Hematopoietic multipotent progenitor cell treated with erythropoietin and hydrocortisone succinate and interleukin-3 and kit ligand, for 4 days (in vitro differentiated cells): ENCODE data around the gene ACTN4.

ENCODE experiments used
- DNase-seq: peaks from one replicate; pipeline ENCODE4 v3.0.0-alpha.2; 2015

Gene ACTN4

DNA sequence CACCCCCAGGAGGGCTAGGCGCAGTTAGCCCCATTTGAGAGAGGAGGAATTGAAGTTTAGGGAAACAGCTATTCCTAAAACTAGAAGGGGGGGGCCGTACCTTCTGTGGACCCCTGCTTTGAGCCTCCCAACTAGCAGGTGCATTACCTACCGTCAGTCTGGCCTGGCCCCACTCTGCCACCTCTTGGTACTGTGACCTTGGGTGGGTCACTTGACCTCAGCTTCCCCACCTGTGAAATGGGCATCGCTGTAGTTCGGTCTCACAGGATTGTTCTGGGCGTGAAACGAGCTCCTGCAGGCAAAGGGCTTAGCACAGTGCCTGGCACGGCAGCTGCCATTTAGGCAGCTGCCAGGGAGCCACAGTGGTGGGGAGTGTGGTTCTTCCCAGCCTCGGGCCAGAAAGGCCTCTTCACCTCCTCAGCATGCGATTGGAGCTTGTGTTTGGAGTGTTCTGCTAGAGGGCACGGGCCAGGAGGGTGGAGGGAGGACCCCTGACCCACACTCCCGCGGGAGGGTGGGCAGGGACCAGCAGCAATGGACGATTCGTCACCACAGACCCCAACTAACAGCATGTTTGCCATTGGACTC, 64.8 kb downstream of the ACTN4 start:
- no peak for DNase-seq

GRCh38 chr19:38713227-38713649, 65.8 kb downstream of the ACTN4 start:
- DNase-seq = no peak

- DNase-seq = no peak
These were observed 66.4 kb downstream of the ACTN4 start for GRCh38 chr19:38713865-38714264.

DNA sequence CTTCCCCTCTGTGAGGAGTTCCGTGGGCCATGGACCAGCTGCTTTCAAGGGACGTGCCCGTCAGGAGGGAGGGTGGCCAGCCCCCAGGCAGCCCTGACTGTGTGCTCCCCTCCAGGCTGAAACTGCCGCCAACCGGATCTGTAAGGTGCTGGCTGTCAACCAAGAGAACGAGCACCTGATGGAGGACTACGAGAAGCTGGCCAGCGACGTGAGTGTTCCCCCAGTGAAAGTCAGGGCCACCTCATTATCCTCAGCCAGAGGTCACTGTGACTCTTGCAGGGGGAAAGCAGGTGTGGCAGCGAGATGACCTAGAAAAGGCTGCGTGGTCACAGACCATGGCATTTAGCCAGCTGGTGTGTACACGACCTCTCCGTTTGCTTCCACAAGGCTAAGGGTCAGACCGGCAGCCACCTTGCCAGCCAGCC, 66.9 kb downstream of the ACTN4 start:
- no peak for DNase-seq

GRCh38 chr19:38715555-38715954, 68.1 kb downstream of the ACTN4 start:
- no peak for DNase-seq

- no peak for DNase-seq
These were observed 69.6 kb downstream of the ACTN4 start for GRCh38 chr19:38717051-38717450.

DNA sequence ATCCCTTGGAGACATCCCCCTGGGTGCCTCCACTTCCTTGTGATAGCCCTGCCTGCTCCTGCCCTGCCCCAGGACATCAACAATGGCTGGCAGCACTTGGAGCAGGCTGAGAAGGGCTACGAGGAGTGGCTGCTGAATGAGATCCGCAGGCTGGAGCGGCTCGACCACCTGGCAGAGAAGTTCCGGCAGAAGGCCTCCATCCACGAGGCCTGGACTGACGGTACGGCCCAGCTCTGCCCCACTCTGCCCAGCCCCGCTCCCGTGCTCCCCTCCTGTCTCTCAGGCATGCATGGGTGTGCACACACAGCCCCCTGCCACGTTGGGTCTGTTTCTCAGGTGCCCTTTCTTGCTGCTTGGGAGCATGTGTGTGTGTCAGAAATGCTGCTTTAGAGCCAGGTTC, 70.4 kb downstream of the ACTN4 start:
- DNase-seq = no peak

DNA sequence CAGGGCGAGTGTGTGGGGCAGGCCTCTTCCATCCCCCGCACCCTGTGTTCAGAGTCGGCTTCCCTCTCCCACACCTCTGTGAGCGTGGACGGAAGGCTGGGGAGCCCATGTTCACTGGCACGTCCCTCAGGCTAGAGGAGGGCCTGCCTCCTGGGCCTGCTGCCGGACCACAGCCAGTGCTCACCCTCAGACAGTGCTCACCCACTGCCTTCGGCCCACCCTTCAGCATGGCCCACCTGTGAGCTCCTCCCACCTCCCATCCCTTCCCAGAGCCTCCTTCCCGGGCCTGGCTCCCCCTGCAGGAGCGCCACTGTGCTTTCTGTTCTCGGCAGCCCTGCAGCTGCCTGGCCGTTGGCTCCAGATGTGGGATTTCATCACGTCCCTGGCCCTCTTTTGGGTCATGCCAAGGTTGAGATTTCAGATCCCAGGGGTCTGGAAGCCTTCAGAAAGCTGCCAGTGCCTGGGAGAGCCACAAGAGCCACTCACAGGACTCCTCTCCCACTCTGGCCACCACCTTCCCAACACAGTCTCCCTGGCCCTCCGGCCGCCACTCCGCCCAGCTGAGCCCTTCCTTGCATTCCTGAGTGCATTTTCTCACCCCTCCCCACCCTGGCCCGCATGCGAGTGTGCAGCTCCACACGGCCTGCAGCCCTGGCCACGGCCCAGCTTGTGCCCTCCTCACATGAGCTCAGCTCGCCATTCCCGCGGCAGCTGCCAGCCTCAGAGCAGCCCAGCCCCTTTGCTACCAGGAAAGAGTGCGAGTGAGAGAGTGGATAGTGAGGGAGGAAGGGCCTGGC, 71.5 kb downstream of the ACTN4 start:
- DNase-seq = no peak

DNA sequence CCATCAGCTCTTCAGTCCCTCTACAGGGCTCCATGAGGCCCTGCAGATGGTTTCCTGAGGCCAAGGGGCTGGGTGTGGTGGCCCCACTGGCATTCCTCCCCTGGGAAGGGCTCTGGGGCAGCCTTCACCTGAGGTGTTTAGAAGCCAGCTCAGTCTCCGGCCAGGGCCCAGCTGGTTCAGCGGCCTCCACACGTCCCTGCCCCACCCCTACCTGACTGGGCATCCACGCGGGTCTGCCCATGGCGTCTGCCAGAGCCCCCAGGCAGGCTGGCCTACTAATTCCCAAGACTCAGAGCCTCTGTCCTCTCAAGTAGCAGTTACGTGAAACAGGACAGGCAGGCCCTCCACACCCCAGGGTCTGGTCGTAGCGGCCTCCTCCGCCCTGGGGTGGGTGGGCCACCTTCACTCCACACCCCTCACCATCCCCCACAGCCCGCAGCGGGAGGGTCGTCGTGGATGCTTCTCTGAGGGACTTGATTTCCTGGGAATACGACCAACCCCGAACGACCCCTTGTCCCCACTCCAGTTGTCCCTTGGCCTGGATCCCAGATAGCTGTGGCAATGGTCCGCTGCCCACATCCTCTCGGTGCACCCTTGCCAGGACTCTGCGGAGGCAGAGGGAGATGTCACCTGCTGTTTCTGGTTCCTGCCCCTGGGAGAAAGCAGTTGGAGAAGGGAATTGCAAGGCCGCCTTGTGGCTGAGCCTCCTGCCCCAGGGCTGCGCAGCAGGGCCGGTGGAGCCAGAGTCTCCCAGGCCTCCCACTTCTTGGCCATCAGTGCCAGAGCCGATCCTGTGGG, 72.5 kb downstream of the ACTN4 start:
- no peak for DNase-seq

- DNase-seq = no peak
These were observed 73.2 kb downstream of the ACTN4 start for GRCh38 chr19:38720559-38721236.

DNA sequence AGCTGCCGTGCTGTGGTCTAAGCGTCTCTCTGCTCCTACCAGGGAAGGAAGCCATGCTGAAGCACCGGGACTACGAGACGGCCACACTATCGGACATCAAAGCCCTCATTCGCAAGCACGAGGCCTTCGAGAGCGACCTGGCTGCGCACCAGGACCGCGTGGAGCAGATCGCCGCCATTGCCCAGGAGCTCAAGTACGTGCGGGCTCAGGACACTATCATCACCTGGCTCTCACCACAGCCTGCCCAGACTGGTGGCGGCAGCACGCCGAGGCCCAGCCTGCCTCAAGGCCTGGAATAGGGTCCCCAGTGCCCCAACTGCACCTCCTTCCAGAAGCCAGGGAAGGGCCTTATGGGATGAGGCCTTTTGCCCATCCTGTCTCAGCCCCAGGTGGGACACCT, 74.0 kb downstream of the ACTN4 start:
- DNase-seq = no peak

GRCh38 chr19:38721979-38722773, 74.7 kb downstream of the ACTN4 start:
- DNase-seq = no peak

DNA sequence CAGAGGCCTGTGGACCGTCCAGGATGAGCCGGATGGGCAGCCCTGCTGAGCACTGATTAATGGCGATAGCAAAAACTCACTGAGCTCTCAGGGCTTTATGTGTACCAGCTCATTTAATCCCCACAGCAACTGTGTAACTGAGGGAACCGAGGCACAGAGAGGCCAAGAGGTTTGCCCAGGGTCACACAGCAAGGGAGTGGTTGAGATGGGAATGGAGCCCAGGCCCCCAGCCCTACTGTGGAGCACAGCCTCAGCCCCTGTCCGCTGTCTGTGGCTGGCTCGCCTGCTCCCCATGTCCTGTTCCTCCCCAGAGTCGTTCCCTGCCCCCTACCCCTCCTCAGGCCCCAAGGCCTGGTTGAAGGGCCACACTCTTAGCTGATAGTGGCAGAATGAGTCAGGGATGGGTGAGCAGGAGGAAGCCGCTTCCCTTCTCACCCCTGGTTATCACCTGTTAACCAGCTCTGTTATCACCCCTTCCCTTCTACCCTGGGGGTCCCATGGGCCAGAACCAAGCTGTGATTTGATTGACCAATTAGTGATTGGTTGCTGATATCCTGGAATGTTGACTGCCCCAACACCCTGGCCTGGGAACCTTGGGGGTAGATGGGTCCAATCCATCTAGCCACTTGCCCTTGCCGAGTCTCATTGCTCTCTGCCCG, 75.6 kb downstream of the ACTN4 start:
- DNase-seq = no peak

DNA sequence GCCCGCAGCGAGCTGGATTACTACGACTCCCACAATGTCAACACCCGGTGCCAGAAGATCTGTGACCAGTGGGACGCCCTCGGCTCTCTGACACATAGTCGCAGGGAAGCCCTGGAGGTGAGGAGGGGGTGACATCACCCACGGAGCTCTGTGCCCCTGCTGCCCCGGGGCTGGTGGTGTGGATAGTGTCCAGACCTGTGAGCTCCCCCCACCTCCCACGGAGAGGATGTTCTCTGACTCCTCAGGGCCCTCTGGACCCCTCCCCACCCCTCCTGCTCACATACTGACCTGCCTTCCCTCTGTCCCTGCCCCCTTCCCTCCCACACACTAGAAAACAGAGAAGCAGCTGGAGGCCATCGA, 76.1 kb downstream of the ACTN4 start:
- DNase-seq = no peak

DNA sequence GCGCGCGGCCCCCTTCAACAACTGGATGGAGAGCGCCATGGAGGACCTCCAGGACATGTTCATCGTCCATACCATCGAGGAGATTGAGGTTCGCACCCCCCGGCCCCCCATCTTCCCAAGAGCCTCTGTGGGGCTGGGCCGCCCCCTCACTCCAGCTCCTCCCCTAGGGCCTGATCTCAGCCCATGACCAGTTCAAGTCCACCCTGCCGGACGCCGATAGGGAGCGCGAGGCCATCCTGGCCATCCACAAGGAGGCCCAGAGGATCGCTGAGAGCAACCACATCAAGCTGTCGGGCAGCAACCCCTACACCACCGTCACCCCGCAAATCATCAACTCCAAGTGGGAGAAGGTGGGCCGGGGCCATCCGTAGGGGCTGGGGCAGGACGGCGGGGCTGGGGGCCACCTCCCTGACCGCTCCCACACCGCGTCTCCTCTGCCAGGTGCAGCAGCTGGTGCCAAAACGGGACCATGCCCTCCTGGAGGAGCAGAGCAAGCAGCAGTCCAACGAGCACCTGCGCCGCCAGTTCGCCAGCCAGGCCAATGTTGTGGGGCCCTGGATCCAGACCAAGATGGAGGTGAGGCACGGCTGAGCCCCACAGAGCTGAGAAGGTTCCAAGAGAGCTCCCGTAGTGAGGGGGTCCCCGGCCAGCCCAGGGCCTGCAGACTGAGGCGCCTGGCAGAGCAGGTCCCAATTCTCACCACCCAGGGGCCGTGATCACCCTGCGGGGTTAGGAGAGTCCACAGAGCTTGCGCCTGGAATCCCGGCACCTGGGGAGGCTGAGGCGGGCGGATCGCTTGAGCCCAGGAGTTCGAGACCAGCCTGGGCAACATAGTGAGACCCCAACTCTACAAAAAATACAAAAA, 76.8 kb downstream of the ACTN4 start:
- no peak for DNase-seq

GRCh38 chr19:38725469-38726283, 78.2 kb downstream of the ACTN4 start:
- DNase-seq = no peak

DNA sequence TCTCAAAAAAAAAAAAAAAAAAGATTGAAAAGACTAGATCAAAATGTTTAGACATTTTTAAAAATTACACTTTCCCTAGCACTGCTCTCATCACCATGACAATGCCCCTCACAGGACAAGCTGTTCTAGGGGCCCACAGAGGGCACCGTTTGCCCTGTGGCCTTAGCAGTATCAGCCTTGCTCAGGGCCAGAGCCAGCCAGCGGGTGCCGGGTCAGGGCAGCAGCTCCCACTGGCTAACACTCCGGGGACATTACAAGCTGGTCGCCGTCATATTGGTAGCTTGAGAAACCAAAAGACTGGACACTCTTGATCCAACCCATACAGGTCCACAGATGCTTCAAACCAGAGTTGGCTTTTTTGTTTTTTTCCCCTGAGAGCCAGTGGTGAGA, 78.8 kb downstream of the ACTN4 start:
- no peak for DNase-seq

GRCh38 chr19:38726761-38727301, 79.4 kb downstream of the ACTN4 start:
- DNase-seq = no peak

DNA sequence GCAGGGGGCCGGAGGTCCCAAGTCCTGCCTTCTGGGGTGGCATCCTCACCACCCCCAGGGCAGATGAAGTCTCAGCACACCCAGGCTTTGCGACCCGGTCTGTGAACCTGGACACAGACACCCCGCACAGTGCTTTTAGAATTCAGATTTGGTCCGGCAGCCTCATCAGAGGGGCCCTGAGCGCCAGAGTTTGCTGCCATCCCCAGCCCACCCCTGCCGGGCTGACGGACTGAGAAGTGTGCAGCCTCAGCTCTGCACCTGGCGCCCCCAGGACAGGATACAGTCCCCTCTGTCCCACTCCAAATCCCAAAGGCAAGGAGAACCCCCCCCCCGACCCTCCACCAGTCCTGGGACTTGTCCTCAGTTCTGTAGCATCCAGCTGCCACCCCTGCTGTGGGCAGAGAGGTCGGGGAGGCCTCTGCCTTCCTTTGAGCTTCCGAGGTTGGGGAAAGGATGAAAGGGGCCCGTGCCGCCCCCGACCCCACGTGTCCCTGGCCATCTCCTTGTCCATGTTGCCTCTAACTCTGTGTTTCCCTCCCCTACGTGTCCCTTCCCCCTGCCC, 79.9 kb downstream of the ACTN4 start:
- no peak for DNase-seq
